Panc1 (cell line): Measurements from ENCODE around the gene UBALD2.

Source experiments
- CTCF ChIP-seq: fragments of 450-650 bp; IDR thresholded peaks from 2 replicates; pipeline ENCODE4 v1.5.1; 2017; ENCODE audit warnings: mild to moderate bottlenecking
- POLR2AphosphoS5 ChIP-seq: IDR thresholded peaks from 2 replicates; pipeline ENCODE4 v1.6.1; 2012; ENCODE audit warnings: mild to moderate bottlenecking, low read depth, low read length, moderate library complexity
- REST ChIP-seq, 2 experiments: IDR thresholded peaks; 2 replicates each; pipeline ENCODE4 v1.6.1; 2011 to 2012; ENCODE audit warnings: low read depth in 2 of 2, control low read depth in 1 of 2, low read length in 1 of 2, mild to moderate bottlenecking in 1 of 2, moderate library complexity in 1 of 2; ENCODE audit not compliant: insufficient read depth in 1 of 2
- TCF7L2 ChIP-seq: IDR thresholded peaks from 2 replicates; pipeline ENCODE4 v1.6.1; 2011; ENCODE audit warnings: mild to moderate bottlenecking, low read depth, low read length, inconsistent platforms

- TF ChIP-seq CTCF (no peak), POLR2AphosphoS5 (no peak), REST (IDR thresholded peaks at IDR 0.05; ENCODE audit: insufficient read depth in 1 of 2, low read depth in 2 of 2, low read length in 1 of 2) (no peak), TCF7L2 (no peak)
These were observed 1.2 kb downstream of the UBALD2 start for GRCh38 chr17:76266244-76266938.
